NT2/D1 (cell line): ENCODE results near the gene ABCG8.

Source experiments
- DNase-seq: peaks from one replicate; pipeline ENCODE4 v3.0.0-alpha.2; 2011; ENCODE audit warnings: low read depth, low spot score
- H3K27me3 ChIP-seq: 2 replicates; pipeline ENCODE4 v1.6.0; 2011; ENCODE audit warnings: mild to moderate bottlenecking; ENCODE audit not compliant: insufficient read length, insufficient read depth
- H3K36me3 ChIP-seq: 2 replicates; pipeline ENCODE4 v1.6.1; 2011; ENCODE audit warnings: mild to moderate bottlenecking, low read length, mixed read lengths; ENCODE audit not compliant: insufficient read depth, insufficient read length
- H3K4me1 ChIP-seq: 2 replicates; pipeline ENCODE4 v1.5.1; 2011; ENCODE audit not compliant: insufficient read depth, insufficient read length
- H3K4me3 ChIP-seq: 2 replicates; pipeline ENCODE4 v1.5.1; 2011; ENCODE audit warnings: low read depth; ENCODE audit not compliant: insufficient read length
- H3K9ac ChIP-seq: 2 replicates; pipeline ENCODE4 v1.6.0; 2011; ENCODE audit warnings: low read depth; ENCODE audit not compliant: insufficient read length
- H3K9me3 ChIP-seq: 2 replicates; pipeline ENCODE4 v1.5.1; 2011; ENCODE audit warnings: mild to moderate bottlenecking, low read length; ENCODE audit not compliant: insufficient read depth
- SUZ12 ChIP-seq: IDR thresholded peaks from 2 replicates; pipeline ENCODE4 v1.6.1; 2011; ENCODE audit not compliant: insufficient read length, insufficient read depth; ENCODE audit errors: extremely low read depth
- YY1 ChIP-seq: IDR thresholded peaks from 2 replicates; pipeline ENCODE4 v1.6.1; 2011; ENCODE audit not compliant: insufficient read length, insufficient read depth
- ZNF274 ChIP-seq: IDR thresholded peaks from 2 replicates; pipeline ENCODE4 v1.6.1; 2011; ENCODE audit warnings: mild to moderate bottlenecking, low read depth, low read length

ABCG8 gene

GRCh38 chr2:43889416-43889815, 50.6 kb downstream of the ABCG8 start:
- no peak for DNase-seq
- Histone ChIP-seq H3K27me3 (no peaks in the 10 kb centered on the region), H3K36me3 (peaks cover 78% of the 10 kb centered on the region), H3K9me3 (no peaks in the 10 kb centered on the region), H3K4me3 (no peak overlapping the region), H3K9ac (no peak overlapping the region), H3K4me1 (no peaks in the 10 kb centered on the region)
- TF ChIP-seq YY1 (no peak), SUZ12 (no peak), ZNF274 (no peak)

GRCh38 chr2:43890855-43891254, 52.1 kb downstream of the ABCG8 start:
- no peak for DNase-seq
- Histone ChIP-seq H3K27me3 (no peaks in the 10 kb centered on the region), H3K4me1 (no peaks in the 10 kb centered on the region), H3K4me3 (no peak overlapping the region), H3K36me3 (peaks cover 81% of the 10 kb centered on the region), H3K9me3 (no peaks in the 10 kb centered on the region), H3K9ac (no peak overlapping the region)
- TF ChIP-seq ZNF274: no peak
- no peak for TF ChIP-seq SUZ12
- no peak for TF ChIP-seq YY1

- H3K4me3 ChIP-seq: no peak overlapping the region
- no peaks in the 10 kb centered on the region for H3K27me3 ChIP-seq
- DNase-seq: no peak
- TF ChIP-seq SUZ12 (no peak), YY1 (no peak), ZNF274 (no peak)
- H3K9ac ChIP-seq: no peak overlapping the region
- no peaks in the 10 kb centered on the region for H3K9me3 ChIP-seq
- H3K36me3 ChIP-seq: peaks cover 77% of the 10 kb centered on the region
- no peaks in the 10 kb centered on the region for H3K4me1 ChIP-seq
Observed at GRCh38 chr2:43894743-43895142, 56.0 kb downstream of the ABCG8 start.

- DNase-seq: no peak
- Histone ChIP-seq H3K27me3 (no peaks in the 10 kb centered on the region), H3K9me3 (no peaks in the 10 kb centered on the region), H3K4me1 (no peaks in the 10 kb centered on the region), H3K36me3 (peaks cover 74% of the 10 kb centered on the region), H3K4me3 (no peak overlapping the region), H3K9ac (no peak overlapping the region)
- no peak for TF ChIP-seq SUZ12
- TF ChIP-seq ZNF274: no peak
- no peak for TF ChIP-seq YY1
Observed at GRCh38 chr2:43896906-43897305, 58.1 kb downstream of the ABCG8 start.

GRCh38 chr2:43897492-43897891, 58.7 kb downstream of the ABCG8 start:
- Histone ChIP-seq H3K36me3 (peaks cover 70% of the 10 kb centered on the region), H3K4me3 (no peak overlapping the region), H3K9ac (no peak overlapping the region), H3K4me1 (no peaks in the 10 kb centered on the region), H3K9me3 (no peaks in the 10 kb centered on the region), H3K27me3 (no peaks in the 10 kb centered on the region)
- TF ChIP-seq YY1 (no peak), ZNF274 (no peak), SUZ12 (no peak)
- DNase-seq: no peak

- no peak for TF ChIP-seq ZNF274
- no peak for TF ChIP-seq YY1
- no peak for TF ChIP-seq SUZ12
- H3K4me3 ChIP-seq: no peak overlapping the region
- no peaks in the 10 kb centered on the region for H3K9me3 ChIP-seq
- H3K4me1 ChIP-seq: no peaks in the 10 kb centered on the region
- no peak overlapping the region for H3K9ac ChIP-seq
- no peak for DNase-seq
- peaks cover 64% of the 10 kb centered on the region for H3K36me3 ChIP-seq
- no peaks in the 10 kb centered on the region for H3K27me3 ChIP-seq
Observed at GRCh38 chr2:43898134-43898837, 59.5 kb downstream of the ABCG8 start.

- no peak overlapping the region for H3K9ac ChIP-seq
- DNase-seq: no peak
- TF ChIP-seq ZNF274: no peak
- TF ChIP-seq YY1: no peak
- TF ChIP-seq SUZ12: no peak
- H3K36me3 ChIP-seq: peaks cover 62% of the 10 kb centered on the region
- no peaks in the 10 kb centered on the region for H3K4me1 ChIP-seq
- no peaks in the 10 kb centered on the region for H3K9me3 ChIP-seq
- no peak overlapping the region for H3K4me3 ChIP-seq
- no peaks in the 10 kb centered on the region for H3K27me3 ChIP-seq
Observed at GRCh38 chr2:43898838-43899346, 60.1 kb downstream of the ABCG8 start.

GRCh38 chr2:43899589-43899988, 60.8 kb downstream of the ABCG8 start:
- Histone ChIP-seq H3K36me3 (peaks cover 60% of the 10 kb centered on the region), H3K9ac (no peak overlapping the region), H3K4me1 (no peaks in the 10 kb centered on the region), H3K27me3 (no peaks in the 10 kb centered on the region), H3K4me3 (no peak overlapping the region), H3K9me3 (no peaks in the 10 kb centered on the region)
- DNase-seq: no peak
- no peak for TF ChIP-seq ZNF274
- no peak for TF ChIP-seq SUZ12
- TF ChIP-seq YY1: no peak
